ENCODE results near the gene LMO1. TPM values are rescaled to one million over a fixed set of nuclear protein-coding genes. Genes with fewer than 3 reads are reported as not detected.

Gene LMO1
- total RNA-seq, 2 experiments from 2014 or later: not detected

GRCh38 chr11:8206251-8207079 lies 57.2 kb downstream of the LMO1 start:
- Histone ChIP-seq H3K4me1 (ENCODE audit: insufficient read depth, low read length) (peaks cover 5% of the 10 kb centered on the region), H3K36me3 (ENCODE audit: insufficient read depth, low read length) (no peaks in the 10 kb centered on the region), H3K4me3 (ENCODE audit: low read length) (no peak overlapping the region), H3K9me3 (ENCODE audit: control insufficient read depth in 1 of 2, insufficient read depth in 1 of 2, low read length in 2 of 2) (no peaks in the 10 kb centered on the region), H3K27ac (ENCODE audit: low read depth in 1 of 2, low read length in 2 of 2) (no peak overlapping the region), H3K27me3 (ENCODE audit: control insufficient read depth in 1 of 2, insufficient read depth in 2 of 2, low read length in 2 of 2) (peaks cover 11 to 19% of the 10 kb centered on the region in 2 experiments)
- DNase-seq: peak in 2 of 14 experiments; percentile 33 to 35
- intact Hi-C loops (cut with DNase I, micrococcal nuclease): no loop called here
- no peak for ATAC-seq (ENCODE audit: poor library complexity)
- no peak overlapping the region for H3K27ac Mint-ChIP-seq
- POLR2A ChIA-PET: no interaction called here
- no peak overlapping the region for H3K4me3 Mint-ChIP-seq
- no peak for TF ChIP-seq CTCF (IDR thresholded peaks at IDR 0.05)
- H3K36me3 Mint-ChIP-seq (ENCODE audit: low read depth): no peaks in the 10 kb centered on the region
- peaks cover 7% of the 10 kb centered on the region for H3K4me1 Mint-ChIP-seq (ENCODE audit: low read depth)
- no peaks in the 10 kb centered on the region for H3K9me3 Mint-ChIP-seq
- H3K27me3 Mint-ChIP-seq: peaks cover 65% of the 10 kb centered on the region
- CTCF ChIA-PET: no interaction called here

- Histone ChIP-seq H3K36me3 (ENCODE audit: insufficient read depth, low read length) (no peaks in the 10 kb centered on the region), H3K27me3 (ENCODE audit: control insufficient read depth in 1 of 2, insufficient read depth in 2 of 2, low read length in 2 of 2) (peaks cover 11 to 21% of the 10 kb centered on the region in 2 experiments), H3K4me1 (ENCODE audit: insufficient read depth, low read length) (peaks cover 5% of the 10 kb centered on the region), H3K4me3 (ENCODE audit: low read length) (no peak overlapping the region), H3K27ac (ENCODE audit: low read depth in 1 of 2, low read length in 2 of 2) (no peak overlapping the region), H3K9me3 (ENCODE audit: control insufficient read depth in 1 of 2, insufficient read depth in 1 of 2, low read length in 2 of 2) (no peaks in the 10 kb centered on the region)
- peaks cover 60% of the 10 kb centered on the region for H3K27me3 Mint-ChIP-seq
- H3K4me3 Mint-ChIP-seq: no peak overlapping the region
- DNase-seq (no peak), ATAC-seq (ENCODE audit: poor library complexity) (no peak)
- H3K9me3 Mint-ChIP-seq: no peaks in the 10 kb centered on the region
- intact Hi-C loops (cut with DNase I, micrococcal nuclease): no loop called here
- CTCF ChIA-PET: interaction anchor here (2.2 kb wide), 1 partner anchor 12 kb away, joined by 5 read pairs; no protein-coding TSS in a partner anchor
- POLR2A ChIA-PET: no interaction called here
- TF ChIP-seq CTCF (IDR thresholded peaks at IDR 0.05): no peak
- peaks cover 7% of the 10 kb centered on the region for H3K4me1 Mint-ChIP-seq (ENCODE audit: low read depth)
- no peak overlapping the region for H3K27ac Mint-ChIP-seq
- no peaks in the 10 kb centered on the region for H3K36me3 Mint-ChIP-seq (ENCODE audit: low read depth)
These were observed 58.1 kb downstream of the LMO1 start for GRCh38 chr11:8205566-8205965.

- peaks cover 11 to 21% of the 10 kb centered on the region in 2 experiments for H3K27me3 ChIP-seq (ENCODE audit: control insufficient read depth in 1 of 2, insufficient read depth in 2 of 2, low read length in 2 of 2)
- H3K36me3 ChIP-seq (ENCODE audit: insufficient read depth, low read length): no peaks in the 10 kb centered on the region
- H3K9me3 Mint-ChIP-seq: no peaks in the 10 kb centered on the region
- H3K9me3 ChIP-seq (ENCODE audit: control insufficient read depth in 1 of 2, insufficient read depth in 1 of 2, low read length in 2 of 2): no peaks in the 10 kb centered on the region
- peaks cover 5% of the 10 kb centered on the region for H3K4me1 ChIP-seq (ENCODE audit: insufficient read depth, low read length)
- no peak overlapping the region for H3K27ac ChIP-seq (ENCODE audit: low read depth in 1 of 2, low read length in 2 of 2)
- no peak overlapping the region for H3K4me3 Mint-ChIP-seq
- ATAC-seq (ENCODE audit: poor library complexity): no peak
- H3K27me3 Mint-ChIP-seq: peaks cover 56% of the 10 kb centered on the region
- H3K36me3 Mint-ChIP-seq (ENCODE audit: low read depth): no peaks in the 10 kb centered on the region
- intact Hi-C loops (cut with DNase I, micrococcal nuclease): no loop called here
- TF ChIP-seq CTCF (IDR thresholded peaks at IDR 0.05): no peak
- H3K27ac Mint-ChIP-seq: no peak overlapping the region
- DNase-seq: no peak
- no peak overlapping the region for H3K4me3 ChIP-seq (ENCODE audit: low read length)
- ChIA-PET CTCF (interaction anchor here (2.2 kb wide), 1 partner anchor 11 kb away, joined by 5 read pairs; no protein-coding TSS in a partner anchor), POLR2A (no interaction called here)
- peaks cover 7% of the 10 kb centered on the region for H3K4me1 Mint-ChIP-seq (ENCODE audit: low read depth)
These were observed 59.1 kb downstream of the LMO1 start for GRCh38 chr11:8204596-8204995.
